Panc1 (cell line): Measurements from ENCODE around the gene PEPD.

Experiments
- POLR2AphosphoS5 ChIP-seq: IDR thresholded peaks from 2 replicates; pipeline ENCODE4 v1.6.1; 2012; ENCODE audit warnings: mild to moderate bottlenecking, low read depth, low read length, moderate library complexity
- TCF7L2 ChIP-seq: IDR thresholded peaks from 2 replicates; pipeline ENCODE4 v1.6.1; 2011; ENCODE audit warnings: mild to moderate bottlenecking, low read depth, low read length, inconsistent platforms
- TF ChIP-seq, protein P1 (sequence below), 2 experiments: IDR thresholded peaks; 2 replicates each; pipeline ENCODE4 v1.6.1; 2011 to 2012; ENCODE audit warnings: low read depth in 2 of 2, control low read depth in 1 of 2, low read length in 1 of 2, mild to moderate bottlenecking in 1 of 2, moderate library complexity in 1 of 2; ENCODE audit not compliant: insufficient read depth in 1 of 2
- TF ChIP-seq, protein P2 (sequence below): fragments of 450-650 bp; IDR thresholded peaks from 2 replicates; pipeline ENCODE4 v1.5.1; 2017; ENCODE audit warnings: mild to moderate bottlenecking

DNA sequence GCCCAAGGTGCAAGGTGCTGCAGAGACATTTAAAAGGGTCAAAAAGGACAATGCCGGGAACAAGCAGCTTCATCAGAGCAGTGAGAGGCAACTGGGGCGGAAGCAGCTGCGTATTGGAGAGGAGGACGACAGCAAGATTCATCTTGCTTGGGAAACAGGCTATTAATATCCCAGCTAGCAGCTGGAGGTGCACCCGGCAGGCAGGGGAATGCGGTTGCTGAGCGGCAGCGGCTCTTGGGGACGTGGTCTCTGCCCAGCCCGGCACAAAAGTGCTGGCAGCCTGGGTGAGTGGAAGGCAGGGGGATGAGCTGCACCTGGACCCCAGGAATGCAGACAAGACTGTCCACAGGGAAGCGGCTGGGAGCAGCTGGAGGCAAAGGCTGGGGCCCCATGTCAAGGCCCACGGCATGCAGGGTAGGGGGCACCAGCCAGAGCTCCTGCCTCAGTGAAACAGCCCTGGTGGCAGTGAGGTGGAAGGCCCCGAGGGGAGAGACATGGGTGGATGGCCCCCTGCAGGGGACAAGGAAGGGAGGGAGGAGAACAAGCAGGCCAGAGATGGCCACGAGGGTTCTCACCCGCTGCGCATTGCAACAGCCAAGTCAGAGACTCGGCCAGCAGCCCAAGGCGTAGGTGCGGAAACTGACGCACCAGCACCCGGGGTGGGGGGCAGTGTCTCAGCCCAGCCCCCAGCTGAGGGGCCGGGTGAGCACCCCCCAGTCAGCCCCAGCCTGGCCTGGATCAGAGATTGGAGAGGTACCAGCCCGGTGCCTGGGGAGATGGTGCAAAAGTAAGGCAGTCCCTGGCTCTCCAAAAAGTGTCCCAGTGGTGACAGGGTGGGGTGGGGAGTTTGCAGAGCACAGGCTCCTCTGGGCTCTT, 34.4 kb downstream of the PEPD start:
- TF ChIP-seq, protein P1, sequence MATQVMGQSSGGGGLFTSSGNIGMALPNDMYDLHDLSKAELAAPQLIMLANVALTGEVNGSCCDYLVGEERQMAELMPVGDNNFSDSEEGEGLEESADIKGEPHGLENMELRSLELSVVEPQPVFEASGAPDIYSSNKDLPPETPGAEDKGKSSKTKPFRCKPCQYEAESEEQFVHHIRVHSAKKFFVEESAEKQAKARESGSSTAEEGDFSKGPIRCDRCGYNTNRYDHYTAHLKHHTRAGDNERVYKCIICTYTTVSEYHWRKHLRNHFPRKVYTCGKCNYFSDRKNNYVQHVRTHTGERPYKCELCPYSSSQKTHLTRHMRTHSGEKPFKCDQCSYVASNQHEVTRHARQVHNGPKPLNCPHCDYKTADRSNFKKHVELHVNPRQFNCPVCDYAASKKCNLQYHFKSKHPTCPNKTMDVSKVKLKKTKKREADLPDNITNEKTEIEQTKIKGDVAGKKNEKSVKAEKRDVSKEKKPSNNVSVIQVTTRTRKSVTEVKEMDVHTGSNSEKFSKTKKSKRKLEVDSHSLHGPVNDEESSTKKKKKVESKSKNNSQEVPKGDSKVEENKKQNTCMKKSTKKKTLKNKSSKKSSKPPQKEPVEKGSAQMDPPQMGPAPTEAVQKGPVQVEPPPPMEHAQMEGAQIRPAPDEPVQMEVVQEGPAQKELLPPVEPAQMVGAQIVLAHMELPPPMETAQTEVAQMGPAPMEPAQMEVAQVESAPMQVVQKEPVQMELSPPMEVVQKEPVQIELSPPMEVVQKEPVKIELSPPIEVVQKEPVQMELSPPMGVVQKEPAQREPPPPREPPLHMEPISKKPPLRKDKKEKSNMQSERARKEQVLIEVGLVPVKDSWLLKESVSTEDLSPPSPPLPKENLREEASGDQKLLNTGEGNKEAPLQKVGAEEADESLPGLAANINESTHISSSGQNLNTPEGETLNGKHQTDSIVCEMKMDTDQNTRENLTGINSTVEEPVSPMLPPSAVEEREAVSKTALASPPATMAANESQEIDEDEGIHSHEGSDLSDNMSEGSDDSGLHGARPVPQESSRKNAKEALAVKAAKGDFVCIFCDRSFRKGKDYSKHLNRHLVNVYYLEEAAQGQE (IDR thresholded peaks at IDR 0.05; ENCODE audit: insufficient read depth in 1 of 2, low read depth in 2 of 2, low read length in 1 of 2): no peak
- TF ChIP-seq, protein P2, sequence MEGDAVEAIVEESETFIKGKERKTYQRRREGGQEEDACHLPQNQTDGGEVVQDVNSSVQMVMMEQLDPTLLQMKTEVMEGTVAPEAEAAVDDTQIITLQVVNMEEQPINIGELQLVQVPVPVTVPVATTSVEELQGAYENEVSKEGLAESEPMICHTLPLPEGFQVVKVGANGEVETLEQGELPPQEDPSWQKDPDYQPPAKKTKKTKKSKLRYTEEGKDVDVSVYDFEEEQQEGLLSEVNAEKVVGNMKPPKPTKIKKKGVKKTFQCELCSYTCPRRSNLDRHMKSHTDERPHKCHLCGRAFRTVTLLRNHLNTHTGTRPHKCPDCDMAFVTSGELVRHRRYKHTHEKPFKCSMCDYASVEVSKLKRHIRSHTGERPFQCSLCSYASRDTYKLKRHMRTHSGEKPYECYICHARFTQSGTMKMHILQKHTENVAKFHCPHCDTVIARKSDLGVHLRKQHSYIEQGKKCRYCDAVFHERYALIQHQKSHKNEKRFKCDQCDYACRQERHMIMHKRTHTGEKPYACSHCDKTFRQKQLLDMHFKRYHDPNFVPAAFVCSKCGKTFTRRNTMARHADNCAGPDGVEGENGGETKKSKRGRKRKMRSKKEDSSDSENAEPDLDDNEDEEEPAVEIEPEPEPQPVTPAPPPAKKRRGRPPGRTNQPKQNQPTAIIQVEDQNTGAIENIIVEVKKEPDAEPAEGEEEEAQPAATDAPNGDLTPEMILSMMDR: no peak
- no peak for TF ChIP-seq TCF7L2
- no peak for TF ChIP-seq POLR2AphosphoS5
